ENCODE data around the gene MSH5. TPM values are rescaled to one million over a fixed set of nuclear protein-coding genes. Genes with fewer than 3 reads are reported as not detected.
"Not testable (repeated sequence)": the region's sequence is repeated elsewhere in the genome, so short reads cannot be mapped to it uniquely, and the experiment has no call there.

The MSH5 gene
- total RNA-seq, 2 experiments from 2014 or later, result 96.9 to 105 TPM

GRCh38 chr6:31797588-31797987 is 57.8 kb downstream of the MSH5 start:
- Mint-ChIP-seq H3K27ac (peak overlapping the region; percentile 81), H3K9me3 (no peaks in the 10 kb centered on the region), H3K36me3 (ENCODE audit: low read depth) (peaks cover 33% of the 10 kb centered on the region), H3K4me3 (no peak overlapping the region), H3K4me1 (ENCODE audit: low read depth) (peaks cover 33% of the 10 kb centered on the region), H3K27me3 (no peaks in the 10 kb centered on the region)
- TF ChIP-seq CTCF (IDR thresholded peaks at IDR 0.05), result no peak
- ChIA-PET CTCF (interaction anchor here (2.0 to 3.1 kb wide), 3 partner anchors 9 to 60 kb away, joined by 5 to 28 read pairs (median 9); partner anchors contain the start of gene LSM2), POLR2A (interaction anchor here (1.4 to 3.7 kb wide), 2 partner anchors 60 to 93 kb away, joined by 4 to 24 read pairs; partner anchors contain the start of genes CLIC1 and MSH5)
- intact Hi-C loops (cut with micrococcal nuclease), result no loop called here
- ATAC-seq (peak; percentile 21), DNase-seq (peak; percentile 64)

- intact Hi-C loops (cut with micrococcal nuclease), result no loop called here
- POLR2A ChIA-PET, result interaction anchor here (0.9 to 1.4 kb wide), 3 partner anchors 12 to 62 kb away, joined by 3 to 4 read pairs (median 3); no protein-coding TSS in a partner anchor
- peaks cover 26% of the 10 kb centered on the region for H3K4me1 Mint-ChIP-seq (ENCODE audit: low read depth)
Measured at GRCh38 chr6:31799781-31800180, 60.0 kb downstream of the MSH5 start.

GRCh38 chr6:31801031-31801927 is 61.5 kb downstream of the MSH5 start:
- H3K9me3 Mint-ChIP-seq; H3K27ac Mint-ChIP-seq; H3K4me3 Mint-ChIP-seq; H3K27me3 Mint-ChIP-seq; ATAC-seq; DNase-seq; intact Hi-C loops (cut with micrococcal nuclease): not testable (repeated sequence)
- H3K4me1 Mint-ChIP-seq (ENCODE audit: low read depth), result peaks cover 33% of the 10 kb centered on the region
- H3K36me3 Mint-ChIP-seq (ENCODE audit: low read depth), result peaks cover 32% of the 10 kb centered on the region
- ChIA-PET POLR2A (interaction anchor here (0.6 kb wide), 1 partner anchor 139 kb away, joined by 4 read pairs; no protein-coding TSS in a partner anchor), CTCF (interaction anchor here (3.0 kb wide), 1 partner anchor 10 kb away, joined by 11 read pairs; no protein-coding TSS in a partner anchor)

More at GRCh38 chr6:31799781-31800180, 60.0 kb downstream of the MSH5 start:
- no peak for ATAC-seq
- DNase-seq, result no peak
- Mint-ChIP-seq H3K9me3 (no peaks in the 10 kb centered on the region), H3K36me3 (ENCODE audit: low read depth) (peaks cover 29% of the 10 kb centered on the region), H3K27ac (no peak overlapping the region), H3K27me3 (no peaks in the 10 kb centered on the region), H3K4me3 (no peak overlapping the region)
- CTCF ChIA-PET, result interaction anchor here (1.4 to 3.0 kb wide), 3 partner anchors 9 to 63 kb away, joined by 3 to 11 read pairs (median 9); partner anchors contain the start of gene NEU1
- TF ChIP-seq CTCF (IDR thresholded peaks at IDR 0.05), result no peak

GRCh38 chr6:31805939-31806469 is 66.2 kb downstream of the MSH5 start:
- Mint-ChIP-seq H3K4me3 (peak overlapping the region; percentile 98), H3K27ac (peak overlapping the region; percentile 97), H3K4me1 (ENCODE audit: low read depth) (peaks cover 21% of the 10 kb centered on the region), H3K27me3 (no peaks in the 10 kb centered on the region), H3K9me3 (no peaks in the 10 kb centered on the region), H3K36me3 (ENCODE audit: low read depth) (peaks cover 20% of the 10 kb centered on the region)
- CTCF ChIA-PET, result interaction anchor here (0.6 to 3.1 kb wide), 12 partner anchors 9 to 103 kb away, joined by 3 to 28 read pairs (median 7); partner anchors contain the start of genes ABHD16A, DDAH2, LY6G6D and VARS1
- ATAC-seq (peak; percentile 37), DNase-seq (no peak)
- POLR2A ChIA-PET, result interaction anchor here (0.7 to 2.1 kb wide), 14 partner anchors 9 to 190 kb away, joined by 3 to 16 read pairs (median 3); partner anchors contain the start of genes HSPA1A, HSPA1B, HSPA1L and MSH5
- intact Hi-C loops (cut with micrococcal nuclease), result no loop called here
- no peak for TF ChIP-seq CTCF (IDR thresholded peaks at IDR 0.05)
